Stimulated activated CD8-positive, alpha-beta memory T cell treated with anti-CD3 and anti-CD28 coated beads, Interleukin-7, amount 100 ng/mL, for 1 hour (primary cell): ENCODE results near the gene FLT1.

Experiments used
- DNase-seq, 2 donors: peaks; one replicate each; pipeline ENCODE4 v3.0.0-alpha.2; 2020; ENCODE audit warnings: low read depth in 2 of 2

FLT1 gene

DNA sequence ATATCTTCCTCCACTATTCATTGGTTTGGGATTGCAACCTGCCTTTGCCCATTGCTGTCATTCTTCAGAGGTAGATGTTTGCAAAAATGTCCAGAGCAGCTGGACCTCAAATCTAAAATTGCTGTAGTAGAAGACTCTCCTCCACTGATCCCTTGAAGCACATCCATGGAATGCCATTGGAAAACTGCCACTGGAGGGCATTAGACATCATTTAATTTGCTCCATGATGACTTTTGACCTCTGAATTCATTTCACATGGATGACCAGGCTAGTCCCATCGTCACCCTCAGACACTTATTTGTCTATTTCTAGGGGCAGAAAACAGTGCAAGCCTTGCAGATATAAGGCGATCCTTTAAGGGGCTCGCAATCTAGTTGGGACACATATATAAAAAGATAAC, 33.9 kb upstream of the FLT1 start:
- no peak for DNase-seq

DNA sequence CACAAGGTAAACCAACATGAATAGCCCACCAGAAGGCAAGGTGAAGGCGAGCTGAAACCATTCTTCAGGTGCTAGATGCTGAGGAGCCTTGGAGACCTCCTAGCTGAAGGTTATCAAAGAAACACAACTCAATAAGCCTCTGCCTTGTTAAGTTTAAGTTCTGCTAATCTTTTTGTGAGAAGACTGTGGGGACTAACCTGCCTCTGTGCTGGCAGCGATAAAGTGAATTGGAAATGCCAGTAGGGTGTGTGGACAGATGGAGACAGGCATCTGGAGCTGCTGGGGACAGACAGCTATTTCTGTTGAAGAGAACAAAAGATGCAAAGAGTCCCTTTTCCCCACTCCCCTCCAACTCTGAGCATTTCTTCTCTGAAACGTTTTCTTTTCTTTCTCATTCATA, 33.5 kb upstream of the FLT1 start:
- no peak for DNase-seq

DNA sequence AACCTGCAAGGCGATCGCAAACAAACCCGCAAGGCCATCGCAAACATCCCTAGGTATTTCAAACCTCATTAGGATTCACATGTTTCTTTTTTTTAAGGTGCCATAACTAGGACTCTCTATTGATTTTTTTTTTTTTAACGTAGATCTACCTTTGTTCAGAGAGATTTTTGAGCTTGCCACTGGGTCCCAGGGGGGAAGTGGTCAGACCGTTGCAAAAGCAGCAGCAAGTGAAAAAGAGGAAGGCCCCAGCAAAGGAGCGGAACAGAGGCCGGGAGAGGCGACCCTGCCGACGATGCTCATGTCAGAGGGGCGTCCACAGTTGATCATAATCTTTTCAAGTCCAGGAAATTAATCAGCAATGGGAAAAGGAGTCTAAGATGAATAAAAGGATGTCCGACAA, 32.7 kb upstream of the FLT1 start:
- DNase-seq: no peak

DNA sequence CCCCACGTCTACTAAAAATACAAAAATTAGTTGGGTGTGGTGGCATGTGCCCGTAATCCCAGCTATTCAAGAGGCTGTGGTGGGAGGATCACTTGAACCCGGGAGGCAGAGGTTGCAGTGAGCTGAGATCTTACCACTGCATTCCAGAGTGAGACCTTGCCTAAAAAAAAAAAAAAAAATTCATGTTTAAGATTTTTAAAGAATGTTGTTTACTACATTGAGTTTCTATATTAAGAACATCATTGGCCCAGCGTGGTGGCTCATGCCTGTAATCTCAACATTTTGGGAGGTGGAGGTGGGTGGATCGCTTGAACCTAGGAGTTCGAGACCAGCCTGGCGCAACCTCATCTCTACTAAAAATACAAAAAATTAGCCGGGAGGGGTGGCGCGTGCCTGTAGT, 31.9 kb upstream of the FLT1 start:
- DNase-seq: no peak

DNA sequence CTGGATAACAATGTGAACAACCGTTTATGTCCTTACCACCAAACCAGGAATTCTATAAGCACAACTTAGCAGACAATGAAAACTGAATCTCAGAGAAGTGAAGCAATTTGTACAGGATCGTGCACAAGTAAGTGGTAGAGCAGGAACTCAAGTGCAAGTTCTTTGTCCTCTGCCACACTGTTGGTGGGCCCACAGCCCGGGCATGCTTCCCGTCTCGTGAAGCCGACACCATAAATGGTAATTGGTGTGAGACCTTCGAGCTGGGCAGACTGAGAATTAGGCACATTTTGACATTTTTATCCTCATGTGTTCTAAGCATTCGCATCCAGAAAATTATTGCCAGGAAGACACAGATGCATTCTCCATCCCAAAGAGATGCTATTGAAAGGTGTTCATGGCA, 27.9 kb upstream of the FLT1 start:
- DNase-seq: no peak

DNA sequence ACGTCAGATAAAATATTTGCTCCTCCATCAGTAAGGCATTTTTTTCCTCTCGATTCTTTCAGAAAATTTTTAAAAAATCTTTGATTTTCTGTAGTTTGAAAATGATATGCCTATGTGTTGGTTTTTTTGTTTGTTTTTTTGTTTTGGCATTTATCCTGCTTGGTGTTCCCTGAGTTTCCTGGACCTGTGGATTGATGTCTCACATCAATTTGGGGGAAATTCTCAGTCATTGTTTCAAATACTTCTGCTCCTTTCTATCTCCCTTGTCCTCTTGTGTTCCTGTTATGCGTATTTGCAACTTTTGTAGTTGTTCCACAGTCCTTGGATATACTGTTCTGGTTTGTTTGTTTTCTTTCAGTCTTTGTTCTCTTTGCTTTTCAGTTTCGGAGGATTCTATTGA, 18.8 kb upstream of the FLT1 start:
- DNase-seq: no peak

DNA sequence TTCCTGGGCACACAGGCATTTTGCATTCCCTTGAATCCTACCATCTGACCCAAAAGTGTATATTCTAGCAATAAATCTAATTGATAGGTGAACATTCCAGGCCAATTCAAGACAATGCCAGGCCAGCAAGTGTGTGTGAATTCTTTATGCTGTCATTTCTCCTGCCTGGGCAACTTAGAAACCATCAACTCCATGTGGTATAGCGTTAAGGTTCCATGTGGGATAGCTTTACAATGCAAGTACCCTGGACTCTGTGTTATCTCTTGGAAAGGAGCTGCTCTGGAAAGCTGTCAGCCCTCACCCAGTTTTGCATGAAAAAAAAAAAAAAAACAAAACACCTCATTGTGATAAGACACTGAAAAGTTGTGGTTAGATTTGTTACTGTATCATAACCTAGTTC, 15.6 kb upstream of the FLT1 start:
- DNase-seq: no peak

DNA sequence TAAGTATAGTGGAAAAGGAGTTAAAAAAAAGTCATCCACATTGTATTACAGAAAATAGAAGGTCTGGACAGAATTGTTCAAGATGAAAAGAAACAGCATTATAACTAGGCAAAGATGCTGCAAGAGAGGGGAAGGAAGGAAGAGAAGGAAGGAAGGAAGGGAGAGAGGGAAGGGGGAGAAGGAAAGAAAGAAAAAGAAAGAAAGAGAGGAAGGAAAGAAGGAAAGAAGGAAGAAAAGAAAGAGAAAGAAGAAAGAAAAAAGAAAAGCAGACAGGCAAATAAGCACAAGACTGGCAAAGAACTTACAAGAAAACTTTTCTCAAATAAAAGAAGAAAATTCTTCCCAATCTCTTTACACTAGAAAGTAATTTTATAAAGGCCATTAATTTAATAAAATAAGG, 15.1 kb upstream of the FLT1 start:
- no peak for DNase-seq

DNA sequence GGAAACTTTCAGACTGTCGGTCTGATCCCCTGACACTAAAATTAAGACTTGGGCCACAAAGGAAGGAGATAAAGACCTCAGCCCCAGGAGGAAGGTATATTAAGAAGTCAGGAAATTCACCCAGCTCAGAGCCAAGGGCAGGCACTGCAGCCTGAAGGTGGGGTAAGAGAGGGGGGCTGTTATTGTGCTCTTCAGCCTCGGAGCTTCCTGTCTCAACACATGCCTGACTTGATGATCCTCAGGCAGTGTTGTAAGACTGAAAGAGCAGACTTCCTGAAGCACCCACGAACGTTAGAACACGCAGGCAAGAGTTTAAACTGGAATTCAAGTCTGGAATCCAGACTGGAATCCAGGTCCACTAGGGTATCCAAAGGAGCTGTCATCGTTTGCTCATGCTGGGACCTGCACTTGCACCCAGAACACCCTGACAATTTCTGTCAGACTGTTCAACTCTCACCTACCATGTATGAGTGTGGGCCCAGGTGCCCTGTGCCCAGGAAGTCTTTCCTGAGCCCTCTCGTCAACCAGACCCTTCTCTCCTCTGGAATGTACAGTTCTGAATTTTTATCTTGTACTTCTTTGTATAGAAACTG, 10.7 kb upstream of the FLT1 start:
- no peak for DNase-seq

DNA sequence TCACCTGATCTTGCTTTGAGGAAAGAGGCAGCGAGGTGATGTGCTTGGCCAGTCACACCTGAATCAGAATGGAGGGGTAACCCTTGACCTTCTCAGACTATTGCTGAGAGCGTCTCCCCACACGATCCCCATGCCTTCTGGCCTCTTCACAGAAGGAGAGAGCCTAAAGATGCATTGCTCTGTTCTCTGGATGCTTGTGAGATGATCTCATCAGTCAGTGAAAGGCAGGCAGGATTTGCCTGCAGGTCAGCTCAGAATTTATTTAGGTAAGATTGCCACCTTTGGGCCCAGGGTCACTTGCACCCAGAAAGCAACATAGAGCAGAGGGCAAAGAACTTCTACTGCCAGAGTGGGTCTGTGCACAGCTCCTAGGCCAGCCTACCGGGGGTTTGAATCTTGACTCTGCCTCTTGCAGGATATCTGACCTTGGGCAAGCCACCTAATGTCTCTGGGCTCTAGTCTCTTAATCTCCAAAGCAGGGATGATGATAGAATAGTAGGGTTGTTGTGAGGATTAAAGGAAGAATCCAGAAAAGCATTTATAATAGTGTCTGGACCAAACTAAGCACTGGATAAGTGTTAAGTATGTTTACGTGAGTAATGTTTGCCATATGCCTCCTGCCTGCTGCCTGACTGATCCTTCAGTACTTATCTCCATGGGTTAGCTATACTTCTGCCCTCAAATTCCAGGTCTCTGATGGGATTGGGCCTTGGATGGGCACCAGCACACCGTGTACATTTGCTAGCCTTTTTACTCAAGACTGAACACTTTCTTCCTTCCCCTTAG, 8.4 kb upstream of the FLT1 start:
- no peak for DNase-seq

DNA sequence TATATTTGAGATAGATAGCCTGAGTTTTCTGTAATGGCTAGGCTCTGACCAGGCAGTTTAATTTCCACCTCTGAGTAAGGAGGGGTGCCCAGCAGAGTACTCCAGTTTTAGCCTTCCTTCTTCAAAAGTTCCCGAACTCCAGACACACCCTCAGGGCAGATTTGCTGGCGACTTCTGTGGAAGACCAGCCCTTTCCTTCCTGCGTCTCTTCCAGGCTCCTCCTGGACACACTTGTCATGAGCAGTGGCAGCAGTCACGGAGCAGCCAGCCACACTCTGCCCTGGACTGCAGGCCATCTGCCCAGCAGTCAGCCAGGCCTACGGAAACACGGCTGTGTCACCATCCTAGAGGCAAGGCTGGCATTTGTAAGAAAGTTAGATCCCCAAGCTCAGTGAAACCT, 6.6 kb upstream of the FLT1 start:
- DNase-seq: no peak

DNA sequence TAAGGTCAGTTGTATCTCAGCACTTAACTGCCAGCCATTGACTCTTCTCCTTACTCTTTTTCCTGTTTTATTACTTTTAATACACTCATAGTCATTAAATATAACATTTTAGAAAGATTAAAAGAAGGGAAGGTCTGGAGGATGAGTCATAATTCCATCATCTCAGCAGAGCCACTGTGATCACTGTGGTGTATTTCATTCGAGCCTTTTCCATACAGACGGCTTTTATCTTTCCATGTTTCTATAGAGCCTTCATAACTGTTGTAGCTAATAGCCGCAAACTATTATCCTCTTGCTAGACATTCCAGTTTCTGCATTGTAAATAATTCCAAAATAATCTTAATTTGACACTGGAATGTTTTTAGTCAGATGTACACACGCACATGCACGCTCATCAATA, 4.7 kb upstream of the FLT1 start:
- no peak for DNase-seq

DNA sequence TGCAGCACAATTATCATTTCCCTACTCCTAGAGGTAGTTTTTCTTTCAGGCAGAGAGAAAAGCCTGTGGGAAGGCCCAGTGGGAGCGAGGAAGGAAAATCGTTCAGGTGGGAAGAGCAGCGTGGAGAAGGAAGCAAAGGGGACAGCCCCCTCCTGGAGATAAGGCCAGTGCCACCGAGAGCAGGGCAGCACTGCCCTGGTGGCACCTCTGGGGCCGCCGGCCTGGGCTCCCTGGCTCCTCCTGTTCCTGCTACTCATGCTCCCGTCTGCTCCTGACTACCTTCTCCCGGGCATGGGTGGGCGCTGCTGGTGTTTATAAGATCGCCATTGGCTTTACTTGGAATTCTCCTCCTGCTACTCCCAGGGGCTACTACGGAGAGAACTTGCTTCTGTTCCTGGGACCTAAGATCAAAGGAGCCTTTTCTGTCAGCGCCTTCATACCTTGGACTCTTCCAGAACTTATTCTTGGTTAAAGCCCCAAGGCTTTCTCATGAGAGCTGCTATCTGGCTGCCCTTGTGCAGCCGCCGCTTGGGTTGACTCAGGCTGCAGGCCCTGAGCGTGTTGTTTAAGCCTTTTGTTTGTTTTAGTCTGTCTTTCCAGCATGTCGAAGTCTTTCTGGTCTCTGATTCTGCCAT, 3.7 kb upstream of the FLT1 start:
- DNase-seq: no peak

DNA sequence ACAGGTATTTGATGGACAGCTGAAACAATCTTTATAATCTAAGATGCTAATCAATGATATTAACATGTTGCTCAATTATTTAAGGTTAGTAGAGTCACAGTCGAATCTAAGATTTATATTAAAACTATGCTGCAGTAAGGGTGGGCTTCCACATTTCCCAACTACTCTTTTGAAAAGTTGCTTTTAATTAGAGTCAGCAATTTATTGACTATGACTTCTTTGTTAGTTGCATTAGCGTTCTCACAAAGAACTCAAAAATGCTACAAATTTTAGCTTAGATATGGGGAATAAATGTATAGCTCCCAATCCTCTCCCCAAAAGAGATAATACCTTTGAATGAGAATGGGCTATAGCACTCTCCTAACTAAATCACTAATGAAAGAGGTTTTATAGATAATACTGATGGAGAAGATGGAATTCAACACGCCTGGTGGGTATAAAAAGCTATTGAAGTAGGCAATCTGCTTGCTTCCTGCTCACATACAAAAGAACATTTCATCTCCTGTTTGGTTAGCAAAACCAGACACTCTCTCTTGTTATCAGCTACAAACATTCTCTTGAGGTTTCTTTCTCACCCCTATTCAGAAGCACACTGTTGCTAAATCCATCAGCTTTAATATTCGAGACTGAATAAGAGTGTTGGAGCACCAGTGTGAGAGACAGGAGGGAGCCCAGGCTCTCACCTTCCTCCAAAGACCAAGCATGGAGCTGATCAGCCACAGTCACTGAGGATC, 2.4 kb upstream of the FLT1 start:
- DNase-seq: no peak

DNA sequence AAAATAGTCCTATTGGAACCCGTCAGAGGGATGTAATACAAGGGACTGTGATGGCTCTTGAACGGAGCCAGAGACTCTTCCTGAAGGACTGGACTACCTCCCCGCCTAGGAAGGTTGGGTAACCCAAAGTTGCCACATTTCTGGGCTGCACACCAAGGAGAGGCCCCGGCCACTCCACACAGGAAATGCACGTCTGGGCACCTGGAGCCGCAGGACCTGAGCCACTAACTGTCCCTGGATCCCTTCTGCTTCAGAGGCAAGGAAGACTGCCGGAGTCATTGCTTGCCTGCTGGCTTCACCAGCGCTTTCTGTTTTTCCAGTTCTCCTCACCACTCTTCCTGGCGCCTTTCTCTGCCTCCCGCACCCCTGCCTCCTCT, 1.2 kb upstream of the FLT1 start:
- no peak for DNase-seq

DNA sequence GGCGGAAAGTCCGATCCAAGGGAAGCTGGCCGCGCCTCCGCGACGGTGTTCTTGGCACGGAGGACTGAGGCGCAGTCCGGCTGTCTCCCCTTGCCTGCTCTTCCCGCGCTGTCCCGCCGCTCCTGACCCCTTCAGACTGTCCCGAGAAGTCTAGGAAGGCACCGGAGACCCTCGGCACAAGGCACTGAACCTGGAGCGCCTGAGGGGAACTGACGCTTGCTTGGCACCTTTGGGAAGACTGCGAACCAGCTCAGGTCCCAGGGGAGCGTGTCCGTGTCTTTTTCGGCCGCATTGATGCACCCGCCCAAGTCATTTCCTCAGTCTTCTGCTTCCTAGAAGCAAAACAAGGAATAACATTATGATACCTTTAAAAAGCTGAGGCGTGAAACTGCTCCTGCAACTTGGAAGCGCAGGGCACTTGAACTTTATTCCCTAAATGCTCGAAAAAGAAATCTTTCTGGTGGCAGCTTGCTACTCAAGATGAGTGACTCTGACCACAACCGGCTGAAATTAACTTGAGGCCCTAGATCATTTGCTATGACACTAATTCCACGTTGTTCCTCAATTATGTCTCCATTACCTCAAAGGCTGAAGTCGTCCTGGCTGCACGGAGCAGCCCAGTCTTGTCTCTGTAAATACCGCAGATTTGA, 735 bp upstream of the FLT1 start:
- no peak for DNase-seq

DNA sequence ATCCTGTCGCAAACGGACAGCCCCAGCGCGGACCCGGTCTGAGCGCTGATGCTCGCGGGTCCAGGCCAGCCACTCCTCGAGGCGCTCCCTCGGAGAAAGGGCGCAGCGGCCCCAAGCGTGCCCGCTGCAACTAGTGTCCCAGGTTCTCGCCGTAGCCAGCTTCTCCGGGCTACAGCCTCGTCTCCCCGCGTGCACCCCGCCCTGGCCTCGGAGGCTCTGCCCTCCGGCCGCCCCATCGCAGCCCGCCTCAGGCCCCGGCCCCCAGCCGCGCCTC, 487 bp downstream of the FLT1 start:
- no peak for DNase-seq

DNA sequence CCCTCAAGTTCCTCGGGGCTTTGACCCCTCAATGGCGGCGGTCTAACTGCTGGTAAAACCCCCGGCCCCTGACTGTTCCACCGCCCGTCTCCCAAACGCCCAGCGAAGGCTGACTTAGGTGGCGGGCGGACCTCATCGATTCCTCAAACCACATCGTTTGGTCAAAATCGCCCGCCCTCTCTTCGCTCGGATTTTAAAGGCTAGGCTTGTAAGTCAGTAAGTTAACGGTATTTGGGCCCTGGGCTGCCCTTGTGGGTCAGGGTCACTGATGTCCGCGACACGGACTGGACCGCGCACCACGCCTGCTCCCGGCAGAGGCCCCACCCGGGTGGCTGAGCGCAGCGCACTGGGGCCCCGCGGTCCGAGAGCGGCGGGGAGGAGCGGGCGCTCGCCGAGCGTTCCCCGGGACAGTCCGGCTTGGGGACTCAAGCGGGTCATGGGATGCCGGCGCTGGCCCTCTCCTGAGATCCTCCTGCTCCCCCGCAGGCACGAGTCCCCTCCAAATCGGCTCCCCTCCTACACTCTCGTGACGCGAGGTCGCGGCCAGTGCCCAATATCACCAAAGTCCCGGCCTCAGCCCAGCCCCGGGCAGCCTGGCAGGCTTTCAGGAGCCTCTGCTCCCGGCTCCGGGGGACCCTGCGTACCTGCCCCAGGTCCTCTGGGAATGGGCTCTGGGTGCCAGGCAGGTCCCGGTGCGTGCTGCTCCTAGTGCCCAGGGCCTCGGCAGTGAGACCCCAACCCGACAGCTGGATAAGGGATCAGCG, 1.0 kb downstream of the FLT1 start:
- DNase-seq: no peak

DNA sequence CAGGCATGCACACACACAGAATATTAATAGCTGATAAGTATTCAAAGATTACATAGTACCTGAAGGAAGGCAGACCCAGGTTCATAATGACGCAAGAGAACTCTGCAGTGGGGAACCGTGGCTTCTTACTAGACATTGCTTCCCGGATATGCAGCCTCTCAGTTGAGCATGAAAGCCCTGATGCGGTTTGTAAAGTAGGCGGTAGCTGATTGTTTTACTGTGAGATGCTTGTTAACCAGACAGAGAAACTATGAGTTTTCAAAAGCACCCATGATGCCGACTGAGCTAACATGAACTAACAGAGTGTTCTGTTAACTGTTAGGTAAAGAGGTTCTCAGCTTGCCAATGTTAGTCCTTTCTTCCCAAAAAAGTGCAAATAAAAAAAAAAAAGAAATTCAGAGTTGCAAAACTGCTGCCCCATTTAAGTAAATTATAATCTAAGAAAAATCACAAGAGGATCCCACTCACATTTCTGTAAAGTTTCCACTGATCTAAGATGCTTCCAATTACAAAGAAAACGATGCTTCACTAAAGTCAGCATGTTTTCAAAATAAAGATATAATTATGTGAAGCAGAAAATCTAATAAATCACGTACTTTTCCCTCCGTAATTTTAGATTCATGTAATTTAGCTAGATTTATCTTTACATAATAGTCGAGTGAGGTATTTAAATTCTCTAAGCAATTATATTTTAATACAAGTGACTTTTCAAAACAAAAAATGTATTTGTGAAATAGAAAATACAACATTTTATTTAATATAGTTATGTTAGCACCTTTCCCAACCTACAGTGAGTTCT, 2.2 kb downstream of the FLT1 start:
- no peak for DNase-seq

DNA sequence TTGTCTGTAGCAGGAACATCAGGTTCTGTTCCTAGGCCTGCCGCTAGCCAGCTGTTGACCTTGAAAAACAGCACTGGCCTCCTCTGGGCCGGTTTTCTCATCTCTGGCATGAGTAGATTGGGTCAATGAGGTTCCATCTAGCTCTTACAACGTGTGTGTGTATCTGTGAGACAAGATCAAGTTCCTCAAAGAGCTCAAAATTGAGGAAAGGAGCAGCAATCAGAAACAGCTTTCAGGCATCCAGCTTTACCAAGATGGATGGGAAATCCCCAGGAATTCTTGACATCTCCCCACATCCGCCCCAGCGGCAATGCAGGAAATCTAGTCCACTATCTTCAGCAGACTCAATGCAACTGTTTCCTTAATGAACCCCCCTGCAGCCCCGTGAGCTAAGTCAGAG, 4.9 kb downstream of the FLT1 start:
- no peak for DNase-seq

DNA sequence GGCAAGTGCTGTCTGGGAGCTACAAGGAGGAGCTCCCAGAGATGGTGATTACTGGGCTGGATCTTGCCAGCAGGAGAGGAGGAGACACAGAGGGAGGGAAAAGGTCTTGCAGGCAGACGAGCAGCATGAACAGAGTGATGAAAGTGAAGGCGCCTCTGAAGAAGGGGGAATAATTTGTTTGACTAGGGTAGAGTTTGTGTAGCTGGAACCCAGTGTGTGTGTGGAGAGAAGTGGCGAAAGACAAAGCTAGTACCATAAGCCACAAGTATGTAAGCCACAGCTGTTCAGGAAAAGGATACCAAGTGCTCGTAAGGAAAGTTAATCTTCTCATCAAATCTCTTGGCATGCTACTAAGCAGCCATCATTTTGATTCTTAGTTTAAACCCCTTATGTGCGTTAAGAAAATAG, 5.4 kb downstream of the FLT1 start:
- no peak for DNase-seq
